Fibroblast of peridontal ligament (primary cell): ENCODE results near the gene TOP2B.
A peak's percentile ranks its signal among the peaks of the same experiment; 100 is the strongest.

Experiments
- DNase-seq: peaks from one replicate; pipeline ENCODE4 v3.0.0-alpha.2; 2010; ENCODE audit errors: extremely low read depth

Gene TOP2B, protein sequence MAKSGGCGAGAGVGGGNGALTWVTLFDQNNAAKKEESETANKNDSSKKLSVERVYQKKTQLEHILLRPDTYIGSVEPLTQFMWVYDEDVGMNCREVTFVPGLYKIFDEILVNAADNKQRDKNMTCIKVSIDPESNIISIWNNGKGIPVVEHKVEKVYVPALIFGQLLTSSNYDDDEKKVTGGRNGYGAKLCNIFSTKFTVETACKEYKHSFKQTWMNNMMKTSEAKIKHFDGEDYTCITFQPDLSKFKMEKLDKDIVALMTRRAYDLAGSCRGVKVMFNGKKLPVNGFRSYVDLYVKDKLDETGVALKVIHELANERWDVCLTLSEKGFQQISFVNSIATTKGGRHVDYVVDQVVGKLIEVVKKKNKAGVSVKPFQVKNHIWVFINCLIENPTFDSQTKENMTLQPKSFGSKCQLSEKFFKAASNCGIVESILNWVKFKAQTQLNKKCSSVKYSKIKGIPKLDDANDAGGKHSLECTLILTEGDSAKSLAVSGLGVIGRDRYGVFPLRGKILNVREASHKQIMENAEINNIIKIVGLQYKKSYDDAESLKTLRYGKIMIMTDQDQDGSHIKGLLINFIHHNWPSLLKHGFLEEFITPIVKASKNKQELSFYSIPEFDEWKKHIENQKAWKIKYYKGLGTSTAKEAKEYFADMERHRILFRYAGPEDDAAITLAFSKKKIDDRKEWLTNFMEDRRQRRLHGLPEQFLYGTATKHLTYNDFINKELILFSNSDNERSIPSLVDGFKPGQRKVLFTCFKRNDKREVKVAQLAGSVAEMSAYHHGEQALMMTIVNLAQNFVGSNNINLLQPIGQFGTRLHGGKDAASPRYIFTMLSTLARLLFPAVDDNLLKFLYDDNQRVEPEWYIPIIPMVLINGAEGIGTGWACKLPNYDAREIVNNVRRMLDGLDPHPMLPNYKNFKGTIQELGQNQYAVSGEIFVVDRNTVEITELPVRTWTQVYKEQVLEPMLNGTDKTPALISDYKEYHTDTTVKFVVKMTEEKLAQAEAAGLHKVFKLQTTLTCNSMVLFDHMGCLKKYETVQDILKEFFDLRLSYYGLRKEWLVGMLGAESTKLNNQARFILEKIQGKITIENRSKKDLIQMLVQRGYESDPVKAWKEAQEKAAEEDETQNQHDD (N-terminal part only)

DNA sequence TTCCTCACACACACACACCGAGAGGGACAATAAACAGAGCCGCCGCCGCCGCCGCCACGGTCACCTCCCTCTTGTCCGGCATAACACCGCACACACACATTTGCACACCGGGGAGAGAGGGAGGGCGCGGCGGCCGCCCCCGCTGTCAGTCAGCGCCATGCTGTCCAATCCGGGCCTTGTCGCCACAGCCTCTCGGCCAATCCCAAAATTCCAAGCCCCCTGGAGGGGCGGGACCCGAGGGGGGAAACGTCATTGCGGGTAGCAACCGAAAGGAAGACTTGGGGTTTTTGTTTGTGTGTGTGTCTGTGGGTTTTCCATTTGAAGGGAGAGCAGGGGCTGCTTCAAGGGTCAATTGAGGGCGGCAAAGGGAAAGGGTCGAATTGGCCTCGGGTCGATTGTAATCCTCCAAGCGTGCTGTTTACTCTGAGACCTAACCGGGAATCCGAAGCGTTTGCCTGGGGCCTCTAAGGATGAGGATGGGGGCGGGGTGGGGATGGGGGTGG lies at the start of gene TOP2B:
TSS of gene TOP2B (minus strand) at position 96 of the 503 bp plus-strand sequence. CDS start 610 bp downstream, outside the sequence.
- DNase-seq, result peak; percentile 95

DNA sequence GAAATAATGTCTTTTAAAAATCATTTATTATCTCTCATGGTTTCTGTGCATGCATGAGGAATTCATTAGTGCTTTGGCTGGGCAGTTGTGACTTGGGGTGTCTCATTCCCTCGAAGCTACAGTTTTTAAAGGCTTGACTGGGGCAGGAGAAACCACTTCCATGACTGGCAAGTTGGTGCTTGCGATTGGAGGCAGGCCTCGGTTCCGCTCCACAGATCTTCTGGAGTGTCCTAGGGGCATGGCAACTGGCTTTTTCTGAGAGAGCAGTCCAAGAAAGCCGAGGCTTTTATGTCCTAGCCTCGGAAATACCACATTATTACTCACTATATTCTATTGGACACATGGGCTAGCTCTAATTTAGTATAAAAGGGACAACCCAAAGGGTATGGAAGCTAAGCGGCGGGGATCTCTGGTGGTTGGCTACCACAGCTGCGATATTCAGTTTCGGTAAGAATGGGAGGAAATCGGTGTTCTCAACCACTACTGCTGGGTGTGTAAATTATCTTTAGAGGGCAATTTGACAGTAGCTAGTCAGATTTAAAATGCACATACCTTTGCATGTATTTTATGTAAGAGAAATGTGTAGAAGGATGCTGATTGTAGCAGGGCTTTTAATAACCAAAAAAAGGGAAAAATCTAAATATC lies 48.8 kb upstream of the TOP2B start:
- no peak for DNase-seq

DNA sequence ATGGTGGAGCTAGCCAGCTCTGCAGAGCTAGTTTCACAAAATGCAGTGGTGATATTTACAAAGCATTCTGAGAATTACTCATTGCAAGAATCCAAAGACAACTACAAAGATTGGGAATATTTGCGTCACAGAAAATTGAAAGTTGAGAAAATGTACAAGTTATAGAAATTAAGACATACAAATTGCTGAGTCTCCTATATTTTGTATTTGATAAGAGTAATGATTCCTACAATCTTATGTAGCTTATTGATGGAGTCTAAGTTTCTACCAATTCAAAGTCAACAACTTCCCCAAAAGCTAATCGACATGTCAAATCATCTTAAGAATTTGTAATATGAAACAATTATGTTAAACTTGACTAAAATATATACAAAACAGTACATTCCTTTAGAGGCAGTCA lies 46.4 kb upstream of the TOP2B start:
- no peak for DNase-seq

DNA sequence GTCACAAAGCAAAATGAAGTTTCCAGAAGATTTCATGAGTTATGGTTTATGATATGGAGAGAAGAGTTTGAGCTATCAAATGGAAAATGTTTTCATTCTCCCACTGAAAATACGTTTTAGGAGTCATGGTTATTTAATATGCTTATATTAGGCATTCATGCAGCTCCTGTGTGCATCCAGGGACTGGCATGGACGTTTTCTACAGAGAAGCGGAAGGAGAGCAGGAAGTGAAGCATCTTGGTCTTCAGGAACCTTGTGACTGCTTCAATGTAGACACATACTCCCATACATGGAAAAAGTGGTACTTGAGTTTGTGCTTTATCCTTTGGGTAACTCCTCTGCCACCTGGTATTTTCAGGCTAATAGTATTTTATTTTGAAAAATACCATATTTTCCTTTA lies 43.3 kb upstream of the TOP2B start:
- DNase-seq, result no peak

DNA sequence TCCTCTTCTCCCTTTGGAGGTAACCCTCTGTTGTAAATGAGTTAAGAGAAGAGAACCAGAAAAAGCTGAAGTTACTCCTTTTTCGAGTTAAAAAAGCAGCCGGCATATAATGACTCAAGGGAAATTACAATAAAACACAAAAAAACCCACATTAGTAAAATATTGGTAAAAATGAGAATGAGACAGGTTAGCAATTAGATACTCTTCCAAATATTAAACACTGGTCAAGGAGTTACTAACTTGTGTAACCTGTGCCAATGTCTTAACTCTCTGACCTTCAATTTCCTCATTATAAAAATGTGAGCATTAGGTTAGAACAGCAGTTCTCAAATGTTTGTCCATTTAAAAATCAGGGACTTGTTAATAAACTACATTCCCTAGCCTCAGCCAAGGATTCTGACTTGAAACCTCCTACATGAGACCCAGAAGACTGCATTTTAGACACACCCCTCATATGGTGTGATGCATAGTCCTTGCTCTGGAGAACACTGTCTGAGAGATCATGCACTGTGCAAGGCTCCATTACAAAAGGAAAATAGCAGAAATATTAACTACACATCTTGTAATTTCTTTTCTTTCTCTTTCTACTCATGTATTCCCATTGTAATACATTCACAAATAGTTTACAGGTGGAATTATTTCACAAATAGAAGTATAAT lies 42.7 kb upstream of the TOP2B start:
- no peak for DNase-seq

DNA sequence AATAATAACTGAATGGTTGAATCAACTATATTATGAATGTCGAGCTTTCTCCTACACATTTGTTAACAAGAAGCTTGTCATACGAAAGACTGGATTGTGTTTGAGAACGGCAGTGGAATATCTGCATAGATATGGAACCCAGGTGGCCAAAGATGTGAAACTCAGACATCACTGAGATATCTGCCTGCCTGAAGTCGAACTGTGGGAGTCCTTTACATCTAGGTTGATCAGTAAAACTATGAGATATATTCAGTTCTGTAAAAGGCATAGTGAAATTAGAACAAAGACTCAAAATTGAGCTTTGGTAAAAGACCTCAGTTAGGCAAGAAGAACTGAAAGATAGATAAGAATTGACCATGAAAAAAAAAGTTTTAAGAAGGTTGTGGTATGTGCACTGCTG lies 41.5 kb upstream of the TOP2B start:
- DNase-seq, result no peak

DNA sequence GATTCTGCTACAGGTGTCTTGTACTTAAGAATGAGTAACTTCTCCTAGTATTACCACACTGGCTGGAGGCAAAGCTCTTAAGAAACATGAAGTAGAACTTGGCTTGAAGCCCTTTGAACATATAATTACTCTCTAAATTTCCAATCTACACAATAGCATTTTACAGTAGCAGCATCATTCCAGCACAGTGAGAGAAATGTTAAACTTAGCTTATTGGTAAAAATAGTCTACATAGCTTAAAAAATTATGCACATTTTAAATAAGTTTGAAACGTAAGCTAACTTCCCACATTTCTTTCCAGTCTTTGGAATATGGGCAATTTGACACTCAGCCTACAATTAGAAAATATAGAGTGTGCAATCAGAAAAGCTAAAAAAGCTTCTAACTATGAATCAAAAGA lies 32.8 kb upstream of the TOP2B start:
- DNase-seq, result no peak

DNA sequence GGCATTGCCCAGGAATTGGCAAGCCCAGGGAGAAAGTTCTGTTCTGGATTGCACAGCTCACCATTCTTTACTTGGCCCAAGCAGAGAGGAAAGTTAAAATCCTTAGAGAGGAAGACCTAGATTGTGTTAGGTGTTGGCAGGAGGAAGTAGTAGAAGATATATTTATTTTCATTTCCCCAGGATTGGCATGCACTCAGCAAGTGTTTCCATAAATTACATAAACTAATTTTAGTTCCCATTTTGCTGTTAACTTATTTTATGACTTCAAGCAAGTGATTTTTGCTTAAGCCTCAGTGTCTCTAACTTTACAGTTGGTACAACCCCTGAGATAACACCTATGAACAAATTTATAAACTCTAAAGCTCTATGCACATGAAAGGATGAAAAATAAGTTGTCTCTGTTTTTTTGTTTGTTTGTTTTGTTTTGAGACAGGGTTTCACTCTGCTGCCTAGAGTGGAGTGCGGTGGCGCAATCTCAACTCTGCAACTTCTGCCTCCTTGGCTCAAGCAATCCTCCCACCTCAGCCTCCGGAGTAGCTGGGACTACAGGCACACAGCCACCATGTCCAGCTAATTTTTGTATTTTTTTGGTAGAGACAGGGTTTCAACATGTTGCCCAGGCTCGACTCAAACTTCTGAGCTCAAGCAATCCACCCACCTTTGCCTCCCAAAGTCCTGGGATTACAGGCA lies 31.2 kb upstream of the TOP2B start:
- DNase-seq, result no peak

DNA sequence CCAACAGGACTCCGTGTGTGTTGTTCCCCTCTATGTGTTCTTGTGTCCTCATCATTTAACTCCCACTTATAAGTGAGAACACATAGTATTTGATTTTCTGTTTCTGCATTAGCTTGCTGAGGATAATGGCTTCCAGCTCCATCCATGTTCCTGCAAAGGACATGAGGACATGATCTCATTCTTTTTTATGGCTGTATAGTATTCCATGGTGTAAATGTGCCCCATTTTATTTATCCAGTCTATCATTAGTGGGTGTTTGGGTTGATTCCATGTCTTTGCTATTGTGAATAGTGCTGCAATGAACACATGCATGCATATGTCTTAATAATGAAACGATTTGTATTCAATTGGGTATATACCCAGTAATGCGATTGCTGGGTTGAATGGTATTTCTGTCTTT lies 28.5 kb upstream of the TOP2B start:
- DNase-seq, result no peak

DNA sequence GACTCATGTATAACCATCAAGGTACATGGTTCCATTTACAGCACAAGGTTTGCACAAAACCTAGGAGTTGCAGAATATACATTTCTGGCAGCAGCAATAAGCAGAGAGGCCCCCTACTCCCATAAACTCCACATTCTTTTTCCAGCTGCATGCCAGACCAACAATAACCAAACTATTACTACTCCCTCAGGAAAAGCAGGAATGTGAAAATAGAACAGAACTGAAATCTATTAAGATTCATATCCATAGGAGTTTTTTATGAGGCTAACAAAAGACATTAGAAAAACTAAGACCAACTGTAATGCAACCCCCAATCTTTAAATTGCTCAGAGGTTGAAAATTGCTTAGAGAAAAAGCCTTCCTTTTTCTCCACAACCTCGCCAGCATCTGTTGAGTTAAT lies 27.6 kb upstream of the TOP2B start:
- DNase-seq, result no peak

DNA sequence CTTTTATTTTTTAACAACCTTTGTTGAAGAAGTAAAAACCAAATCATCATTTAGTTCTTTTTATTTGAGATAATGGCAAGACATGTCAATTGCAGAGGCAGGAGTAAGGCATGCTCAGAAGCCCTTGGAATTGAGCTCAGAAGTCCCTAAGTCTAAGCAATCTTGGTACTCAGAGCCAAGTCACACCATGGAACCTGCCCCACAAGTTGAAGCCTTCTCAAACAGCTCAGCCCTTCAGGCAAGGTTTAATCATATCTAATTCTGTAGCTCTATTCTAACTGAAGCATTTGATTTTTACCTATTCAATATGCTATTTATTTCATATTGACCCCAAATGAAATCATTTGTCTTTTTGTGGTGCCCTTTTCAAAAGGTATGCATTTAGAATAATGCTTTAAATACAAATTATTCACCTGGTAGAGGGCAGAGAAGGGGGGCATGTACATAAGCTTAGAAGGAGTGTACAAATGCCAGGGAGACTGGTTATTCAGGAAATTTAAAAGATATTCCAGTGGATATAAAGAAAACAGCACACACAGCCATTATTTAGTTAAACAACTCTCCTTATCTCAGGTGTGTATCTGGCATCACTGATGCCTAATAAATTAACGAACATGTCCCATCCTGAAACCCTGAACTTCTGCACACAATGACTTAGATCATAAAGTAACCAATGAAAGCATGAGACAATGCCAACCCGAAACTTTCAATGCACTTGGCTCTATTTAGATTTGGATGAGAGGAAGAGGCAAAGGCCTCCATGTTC lies 26.2 kb upstream of the TOP2B start:
- no peak for DNase-seq

DNA sequence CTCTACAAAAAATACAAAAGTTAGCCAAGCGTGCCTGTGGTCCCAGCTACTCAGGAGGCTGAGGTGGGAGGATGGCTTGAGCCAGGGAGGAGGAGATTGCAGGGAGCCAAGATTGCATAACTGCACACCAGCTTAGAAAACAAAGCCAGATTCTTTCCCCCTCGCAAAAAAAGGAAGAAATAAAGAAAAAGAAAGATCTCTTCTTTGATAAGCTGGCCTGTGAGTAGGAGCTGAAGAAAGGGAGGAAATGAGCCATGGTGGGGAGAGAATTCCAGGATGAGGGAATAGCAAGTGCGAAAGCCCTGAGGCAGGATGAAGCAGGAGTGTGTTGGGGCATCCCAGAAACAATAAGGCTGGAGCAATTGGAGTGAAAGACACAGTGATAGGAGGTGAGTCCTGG lies 24.5 kb upstream of the TOP2B start:
- DNase-seq, result no peak

DNA sequence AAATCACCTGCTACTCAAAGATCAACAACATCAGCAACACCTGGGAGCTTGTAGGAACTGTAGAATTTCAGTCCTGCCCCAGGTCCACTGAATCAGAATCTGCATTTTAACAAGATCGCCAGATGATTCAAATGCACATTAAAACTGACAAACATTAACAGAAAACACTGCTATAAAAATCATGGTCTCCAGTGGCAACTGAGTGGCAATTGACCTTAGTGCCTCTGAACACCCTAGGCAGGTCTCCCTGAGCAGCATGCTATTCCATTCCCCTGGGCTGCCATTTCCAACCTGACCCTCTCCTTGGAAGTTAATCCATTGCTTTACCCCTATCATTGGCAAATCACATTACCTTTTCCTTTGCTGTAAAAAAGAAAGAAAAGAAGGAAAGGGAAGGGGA lies 23.0 kb upstream of the TOP2B start:
- no peak for DNase-seq

DNA sequence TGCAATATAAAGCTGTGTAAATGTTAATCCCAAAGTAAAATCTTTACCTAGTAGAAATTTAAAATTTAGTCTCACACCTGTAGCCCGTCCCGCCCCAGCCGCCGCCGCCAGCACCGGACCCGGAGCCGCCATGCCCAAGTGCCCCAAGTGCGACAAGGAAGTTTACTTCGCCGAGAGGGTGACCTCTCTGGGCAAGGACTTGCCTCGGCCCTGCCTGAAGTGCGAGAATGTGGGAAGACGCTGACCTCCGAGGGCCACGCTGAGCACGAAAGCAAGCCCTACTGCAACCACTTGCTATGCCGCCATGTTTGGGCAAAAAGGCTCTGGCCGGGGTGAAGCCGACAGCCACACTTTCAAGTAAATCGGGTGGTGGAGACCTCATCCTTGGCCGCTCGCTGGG lies 22.1 kb upstream of the TOP2B start:
- no peak for DNase-seq

DNA sequence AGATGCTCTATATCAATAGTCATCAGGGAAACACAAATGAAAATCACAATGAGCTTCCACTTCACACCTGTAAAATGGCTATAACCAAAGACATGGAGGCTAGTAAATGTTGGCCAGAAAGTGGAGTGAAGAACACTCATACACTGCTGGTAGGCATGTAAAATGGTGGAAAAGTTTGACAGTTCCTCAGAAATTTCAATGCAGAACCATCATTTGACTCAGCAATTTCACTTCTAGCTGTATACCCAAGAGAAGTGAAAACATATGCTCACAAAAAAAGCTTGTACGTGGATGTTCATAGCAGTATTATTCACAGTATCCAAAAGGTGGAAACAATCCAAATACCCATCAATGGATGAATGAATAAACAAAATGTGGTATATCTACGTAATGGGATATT lies 19.2 kb upstream of the TOP2B start:
- DNase-seq, result no peak

DNA sequence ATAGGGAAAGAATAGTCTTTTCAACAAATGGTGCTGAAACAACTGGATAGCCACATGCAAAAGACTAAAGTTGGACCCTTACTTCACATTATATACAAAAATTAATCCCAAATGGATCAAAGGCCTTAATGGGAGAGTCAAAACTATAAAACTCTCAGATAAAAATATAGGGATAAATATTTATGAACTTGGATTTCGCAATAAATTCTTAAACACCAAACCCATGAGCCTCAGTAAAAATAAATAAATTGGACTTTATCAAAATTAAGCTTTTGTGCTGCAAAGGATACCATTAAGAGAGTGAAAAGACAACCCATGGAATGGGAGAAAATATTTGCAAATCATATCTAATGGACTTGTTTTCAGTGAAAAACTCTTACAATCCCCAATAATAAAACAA lies 18.7 kb upstream of the TOP2B start:
- DNase-seq, result no peak

DNA sequence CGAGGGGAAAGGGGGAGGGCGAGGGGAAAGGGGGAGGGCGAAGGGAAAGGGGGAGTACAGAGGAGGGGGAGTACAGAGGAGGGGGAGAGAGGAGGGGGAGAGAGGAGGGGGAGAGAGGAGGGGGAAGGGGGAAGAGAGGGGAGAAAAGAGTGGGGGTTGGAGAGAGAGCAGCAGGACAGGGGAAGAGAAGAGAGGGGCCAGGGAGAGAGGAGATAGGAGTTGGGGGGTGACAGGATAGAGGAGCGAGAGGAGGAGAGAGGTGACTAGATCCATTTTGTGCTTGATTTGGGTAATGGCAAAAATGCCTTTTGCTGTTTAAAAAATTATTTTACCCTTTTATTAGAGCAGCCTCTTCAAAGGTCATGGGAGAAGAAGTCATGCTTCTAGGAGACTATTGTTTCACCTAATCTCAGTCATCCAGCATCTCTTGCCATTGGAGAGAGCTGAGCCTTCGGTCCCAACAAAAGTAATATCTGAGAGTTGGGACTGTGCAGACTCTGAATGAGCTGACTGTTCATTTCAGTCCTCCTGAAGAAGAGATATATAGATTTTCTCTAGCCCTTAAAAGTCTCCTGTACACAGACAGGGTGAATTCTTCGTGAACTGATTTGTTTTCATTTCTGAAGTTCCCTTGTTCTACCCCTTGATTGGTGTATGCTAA lies 15.1 kb upstream of the TOP2B start:
- no peak for DNase-seq

DNA sequence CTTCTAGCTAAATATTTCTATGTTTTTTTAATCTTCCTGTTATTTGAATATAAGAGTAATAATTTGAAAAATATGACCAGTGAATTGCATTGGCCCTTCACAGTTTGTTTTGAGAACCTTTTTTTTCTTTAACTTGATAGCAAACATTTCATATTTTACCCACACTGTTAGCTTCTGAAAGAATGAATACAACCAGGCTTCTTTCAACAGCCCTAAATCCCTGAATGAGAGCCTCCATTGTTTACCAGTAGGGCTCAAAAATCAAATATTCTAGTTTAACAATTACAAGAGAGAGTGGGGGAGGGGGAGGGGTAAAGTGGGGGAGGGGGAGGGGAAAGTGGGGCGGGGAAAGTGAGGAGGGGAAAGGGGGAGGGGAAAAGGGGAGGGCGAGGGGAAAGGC lies 14.5 kb upstream of the TOP2B start:
- DNase-seq, result no peak

DNA sequence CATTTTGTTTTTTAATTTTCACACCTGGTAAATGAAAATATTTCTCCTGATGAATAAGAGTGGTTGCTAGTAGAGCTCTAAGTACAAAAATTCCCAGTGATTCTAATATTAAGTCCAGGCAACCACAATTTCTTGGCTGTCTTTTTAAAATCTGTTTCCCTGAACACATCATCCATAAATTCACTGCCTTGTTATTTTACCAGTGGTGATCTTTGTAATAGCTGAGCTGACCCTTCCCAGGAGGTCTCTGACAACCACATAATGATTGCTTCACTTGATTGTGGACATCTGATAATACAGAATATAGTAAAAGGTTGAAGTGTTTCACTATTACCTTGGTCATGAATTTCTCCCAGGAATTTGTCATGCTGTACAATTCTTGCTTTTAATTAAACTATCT lies 13.9 kb upstream of the TOP2B start:
- no peak for DNase-seq
